OCI-M2 (cell line): Measurements from ENCODE around the gene KDM4B.
"Not testable (repeated sequence)": the region's sequence is repeated elsewhere in the genome, so short reads cannot be mapped to it uniquely, and the experiment has no call there.

Experiments
- DNase-seq: peaks from one replicate; lab custom pipeline; 2025; ENCODE audit not compliant: unreplicated experiment; lab: John Stamatoyannopoulos, UW

The KDM4B gene

GRCh38 chr19:4968462-4969291 is at the start of gene KDM4B:
KDM4B (plus strand) TSS chr19:4969113; CDS start chr19:5032891, 63,778 bp downstream.
- peak; percentile 90 for DNase-seq

DNA sequence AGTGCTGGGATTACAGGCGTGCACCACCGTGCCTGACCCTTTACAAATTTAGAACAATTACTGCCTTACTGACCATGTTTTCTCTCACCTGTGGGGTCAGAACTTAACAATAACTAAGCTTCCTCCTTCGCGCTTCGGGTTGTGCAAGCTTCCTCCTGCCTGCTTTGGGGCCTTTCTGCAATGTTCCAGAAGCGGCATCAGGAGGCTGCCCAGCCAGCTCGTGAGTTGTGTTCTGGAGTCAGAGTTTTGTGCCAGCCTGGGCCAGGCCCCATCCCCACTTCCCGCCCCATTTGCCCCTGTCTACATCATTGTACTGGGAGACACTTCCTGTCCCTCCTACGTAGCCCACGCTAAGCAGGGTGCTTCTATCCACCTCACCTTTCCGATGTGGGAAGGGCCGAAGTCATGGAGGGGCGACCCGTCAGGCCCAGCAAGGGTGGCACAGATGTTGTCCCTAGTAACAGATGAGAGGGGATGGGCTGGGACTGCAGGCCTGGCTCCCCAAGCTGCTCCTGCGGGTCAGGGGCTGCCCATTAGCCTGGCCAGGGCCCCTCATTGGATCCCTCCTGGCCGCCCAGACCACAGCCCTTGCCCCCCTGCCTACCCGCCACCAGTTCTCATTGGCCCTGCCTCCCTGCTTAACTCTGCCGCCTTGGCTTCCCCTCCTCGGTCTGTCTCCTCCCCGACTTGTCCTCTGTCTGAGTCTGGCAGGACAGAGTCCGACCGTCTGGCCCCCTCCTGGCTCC is 46.2 kb upstream of the KDM4B start:
- no peak for DNase-seq

GRCh38 chr19:4923276-4923747 is 45.6 kb upstream of the KDM4B start:
- DNase-seq, result no peak

DNA sequence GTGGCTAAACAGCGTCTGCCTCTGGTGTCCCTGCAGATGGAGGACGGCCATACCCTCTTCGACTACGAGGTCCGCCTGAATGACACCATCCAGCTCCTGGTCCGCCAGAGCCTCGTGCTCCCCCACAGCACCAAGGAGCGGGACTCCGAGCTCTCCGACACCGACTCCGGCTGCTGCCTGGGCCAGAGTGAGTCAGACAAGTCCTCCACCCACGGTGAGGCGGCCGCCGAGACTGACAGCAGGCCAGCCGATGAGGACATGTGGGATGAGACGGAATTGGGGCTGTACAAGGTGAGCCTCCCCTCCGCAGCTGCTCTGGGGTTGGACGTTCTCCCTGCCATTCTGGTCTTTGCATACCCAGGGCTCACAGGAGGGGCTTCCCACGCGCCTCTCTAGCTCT is 39.7 kb upstream of the KDM4B start:
- DNase-seq, result no peak

DNA sequence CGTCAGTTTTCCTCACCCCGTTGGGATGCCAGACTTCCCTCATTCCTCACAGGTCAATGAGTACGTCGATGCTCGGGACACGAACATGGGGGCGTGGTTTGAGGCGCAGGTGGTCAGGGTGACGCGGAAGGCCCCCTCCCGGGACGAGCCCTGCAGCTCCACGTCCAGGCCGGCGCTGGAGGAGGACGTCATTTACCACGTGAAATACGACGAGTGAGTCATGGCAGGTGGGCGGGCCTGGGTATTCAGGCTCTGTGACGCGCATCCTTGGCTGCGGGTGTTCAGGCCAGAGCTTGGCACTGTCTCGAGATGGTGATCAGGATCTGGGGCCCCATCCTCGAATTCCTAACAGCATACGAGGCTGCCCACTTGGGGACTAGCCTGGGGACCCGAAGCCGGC is 38.2 kb upstream of the KDM4B start:
- no peak for DNase-seq

DNA sequence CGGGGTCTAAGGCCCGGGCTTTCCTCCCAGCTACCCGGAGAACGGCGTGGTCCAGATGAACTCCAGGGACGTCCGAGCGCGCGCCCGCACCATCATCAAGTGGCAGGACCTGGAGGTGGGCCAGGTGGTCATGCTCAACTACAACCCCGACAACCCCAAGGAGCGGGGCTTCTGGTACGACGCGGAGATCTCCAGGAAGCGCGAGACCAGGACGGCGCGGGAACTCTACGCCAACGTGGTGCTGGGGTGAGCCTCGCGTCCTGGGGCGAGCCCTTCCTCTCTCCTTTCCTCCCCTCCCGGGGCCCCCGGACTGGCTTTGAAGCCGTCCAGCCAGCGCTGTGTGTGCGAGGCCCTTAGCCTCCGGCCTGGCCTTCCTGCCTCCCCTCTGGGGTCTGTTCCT is 36.2 kb upstream of the KDM4B start:
- DNase-seq, result no peak

- DNase-seq, result no peak
Measured at GRCh38 chr19:4933528-4933927, 35.4 kb upstream of the KDM4B start.

GRCh38 chr19:4935444-4935843 is 33.5 kb upstream of the KDM4B start:
- DNase-seq, result no peak

DNA sequence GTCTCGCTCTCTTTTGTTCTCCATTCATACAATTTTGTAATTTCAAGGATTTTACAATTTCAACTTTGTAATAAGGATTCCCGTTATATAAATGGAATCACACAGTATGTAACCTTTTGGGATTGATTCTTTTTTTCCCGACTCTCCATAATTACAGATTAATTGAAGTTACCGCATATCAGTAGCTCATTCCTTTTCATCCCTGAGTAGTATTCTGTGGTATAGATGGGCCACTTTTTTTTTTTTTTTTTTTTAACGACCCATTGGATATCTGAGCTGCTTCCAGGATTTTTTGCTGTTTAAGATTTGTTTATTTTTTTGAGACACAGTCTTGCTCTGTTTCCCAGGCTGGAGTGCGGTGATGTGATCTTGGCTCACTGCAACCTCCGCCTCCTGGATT is 31.9 kb upstream of the KDM4B start:
- no peak for DNase-seq

GRCh38 chr19:4938461-4938860 is 30.5 kb upstream of the KDM4B start:
- DNase-seq, result not testable (repeated sequence)

- no peak for DNase-seq
Measured at GRCh38 chr19:4939466-4939865, 29.4 kb upstream of the KDM4B start.

DNA sequence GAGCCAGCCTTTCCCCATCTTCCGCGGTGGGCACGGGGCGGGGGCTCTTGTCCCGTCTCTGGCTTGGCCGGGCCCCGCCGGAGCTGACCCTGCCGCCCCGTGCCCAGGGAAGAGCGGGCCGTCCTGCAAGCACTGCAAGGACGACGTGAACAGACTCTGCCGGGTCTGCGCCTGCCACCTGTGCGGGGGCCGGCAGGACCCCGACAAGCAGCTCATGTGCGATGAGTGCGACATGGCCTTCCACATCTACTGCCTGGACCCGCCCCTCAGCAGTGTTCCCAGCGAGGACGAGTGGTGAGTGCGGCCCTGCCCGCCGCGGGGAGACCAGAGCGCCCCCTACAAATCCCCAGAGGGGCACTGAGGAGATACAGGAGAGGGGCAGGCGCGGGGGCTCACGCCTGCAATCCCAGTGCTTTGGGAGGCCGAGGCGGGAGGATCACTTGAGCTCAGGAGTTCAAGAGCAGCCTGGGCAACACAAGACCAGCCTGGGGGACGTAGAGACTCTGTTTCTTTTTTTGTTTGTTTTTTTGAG is 27.2 kb upstream of the KDM4B start:
- DNase-seq, result not testable (repeated sequence)

GRCh38 chr19:4950650-4951049 is 18.3 kb upstream of the KDM4B start:
- not testable (repeated sequence) for DNase-seq

DNA sequence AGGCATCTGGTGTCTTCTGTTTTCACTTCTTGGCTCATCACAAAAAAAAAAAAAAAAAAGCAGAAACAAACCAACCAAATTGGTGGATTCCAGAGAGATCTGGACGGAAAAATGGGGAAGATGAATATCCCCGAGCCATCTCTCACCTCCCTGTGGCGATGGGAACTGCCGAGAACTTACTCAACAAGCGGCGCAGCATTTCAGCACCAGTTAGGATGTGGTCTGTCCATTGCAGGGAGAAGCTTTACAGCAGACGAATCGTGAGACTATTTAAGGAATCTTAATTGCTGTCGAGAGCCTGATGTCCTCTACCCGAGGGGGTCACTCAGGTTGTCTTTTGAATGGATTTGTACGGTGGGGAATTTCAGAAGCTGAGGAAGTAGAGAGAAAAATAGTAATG is 17.3 kb upstream of the KDM4B start:
- DNase-seq, result no peak

GRCh38 chr19:4952945-4953344 is 16.0 kb upstream of the KDM4B start:
- DNase-seq, result no peak

- DNase-seq, result not testable (repeated sequence)
Measured at GRCh38 chr19:4954320-4955149, 14.4 kb upstream of the KDM4B start.

DNA sequence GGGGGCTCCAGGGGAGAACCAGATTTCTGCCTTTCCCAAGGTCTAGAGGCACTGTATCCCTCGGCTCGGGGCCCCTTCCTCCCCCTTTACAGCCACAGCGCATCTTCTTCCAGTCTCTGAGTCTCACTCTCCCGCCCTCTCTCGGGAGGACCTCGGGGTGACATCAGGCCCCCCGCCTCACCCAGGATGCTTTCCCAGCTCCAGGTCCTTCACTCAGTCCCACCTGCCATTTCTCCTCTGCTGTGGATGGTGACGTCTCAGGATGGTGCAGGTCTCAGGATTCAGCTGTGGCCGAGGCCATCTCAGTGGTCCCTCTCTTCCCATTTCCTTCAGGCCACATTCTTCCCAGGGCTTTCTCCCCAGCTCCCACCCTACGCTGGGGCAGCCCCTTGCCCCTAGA is 13.6 kb upstream of the KDM4B start:
- no peak for DNase-seq

DNA sequence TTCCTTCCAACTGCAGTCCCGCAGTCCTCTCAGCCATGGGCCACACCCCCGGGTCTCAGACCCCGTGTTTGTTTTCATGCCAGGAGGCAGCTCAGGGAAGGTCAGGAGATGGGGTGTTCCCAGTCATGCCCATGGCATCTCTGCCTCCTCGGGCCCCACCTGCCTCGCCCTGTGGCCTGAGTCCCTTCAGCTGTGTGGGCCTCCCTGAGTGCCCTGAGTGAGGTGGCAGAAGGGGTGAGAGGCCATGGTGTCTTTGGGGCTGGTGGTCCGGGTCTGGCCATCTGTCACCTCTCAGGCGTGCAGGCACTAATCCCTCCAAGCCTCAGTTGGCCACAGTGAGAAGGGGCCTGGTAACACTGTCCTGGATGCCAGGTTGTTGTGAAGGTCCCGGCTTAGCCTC is 10.9 kb upstream of the KDM4B start:
- DNase-seq, result no peak

DNA sequence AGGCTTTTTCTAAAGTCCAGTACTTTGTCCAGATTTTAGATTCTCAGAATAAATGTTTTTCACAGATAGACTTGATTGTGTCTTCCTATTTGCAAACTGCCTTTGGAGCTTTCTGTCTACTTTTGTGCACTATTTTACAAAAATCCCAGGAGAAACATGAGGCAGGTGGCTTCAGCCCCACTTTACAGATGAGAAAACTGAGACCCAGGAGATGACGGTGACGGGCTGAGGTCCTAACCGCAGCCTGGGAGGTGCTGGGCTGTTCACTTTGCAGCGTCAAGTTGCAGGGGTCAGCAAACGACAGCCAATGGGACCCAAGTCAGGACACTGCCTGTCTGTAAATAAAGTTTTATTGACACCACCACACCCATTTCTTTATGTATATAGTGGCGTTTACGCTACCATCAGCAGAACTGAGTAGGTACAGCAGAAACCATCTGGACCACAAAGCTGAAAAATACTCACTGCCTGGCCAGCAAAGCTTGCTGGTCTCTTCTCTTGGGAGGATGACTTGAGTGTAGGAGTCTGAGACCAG is 6.8 kb upstream of the KDM4B start:
- DNase-seq, result no peak

DNA sequence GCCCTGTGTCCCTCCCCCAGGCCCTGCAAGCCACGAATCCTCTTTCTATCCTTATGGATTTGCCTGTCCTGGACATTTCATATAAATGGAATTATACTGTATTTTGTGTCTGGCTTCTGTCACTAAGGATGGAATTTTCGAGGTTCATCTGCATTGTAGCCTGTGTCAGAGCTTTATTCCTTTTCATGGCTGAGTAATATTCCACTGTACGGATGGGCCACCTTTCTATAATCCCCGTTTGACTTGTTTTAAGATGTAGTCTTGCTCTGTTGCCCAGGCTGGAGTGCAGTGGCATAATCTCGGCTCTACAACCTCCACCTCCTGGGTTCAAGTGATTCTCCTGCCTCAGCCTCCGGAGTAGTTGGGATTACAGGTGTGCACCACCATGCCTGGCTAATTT is 3.9 kb upstream of the KDM4B start:
- DNase-seq, result no peak

GRCh38 chr19:4966591-4966990 is 2.3 kb upstream of the KDM4B start:
- DNase-seq, result no peak
